Keratinocyte (primary cell): ENCODE measurements around the gene EDN2.

Experiments
- EZH2 ChIP-seq: IDR thresholded peaks from one replicate; pipeline ENCODE4 v1.6.1; 2012; ENCODE audit warnings: inconsistent platforms, mild to moderate bottlenecking, low read length, moderate library complexity
- TF ChIP-seq, protein P1 (sequence below), 3 experiments: IDR thresholded peaks in 1 of 3; conservative IDR thresholded peaks in 1 of 3; optimal IDR thresholded peaks in 1 of 3; 2 replicates in 2 of 3; 3 replicates in 1 of 3; pipeline versions ENCODE3 to v1.5.1; 2011; ENCODE audit warnings: low read length in 3 of 3, mild to moderate bottlenecking in 3 of 3, moderate library complexity in 2 of 3, control low read depth in 1 of 3, inconsistent platforms in 1 of 3; ENCODE audit not compliant: insufficient read depth in 2 of 3; ENCODE audit errors: extremely low read depth in 1 of 3

DNA sequence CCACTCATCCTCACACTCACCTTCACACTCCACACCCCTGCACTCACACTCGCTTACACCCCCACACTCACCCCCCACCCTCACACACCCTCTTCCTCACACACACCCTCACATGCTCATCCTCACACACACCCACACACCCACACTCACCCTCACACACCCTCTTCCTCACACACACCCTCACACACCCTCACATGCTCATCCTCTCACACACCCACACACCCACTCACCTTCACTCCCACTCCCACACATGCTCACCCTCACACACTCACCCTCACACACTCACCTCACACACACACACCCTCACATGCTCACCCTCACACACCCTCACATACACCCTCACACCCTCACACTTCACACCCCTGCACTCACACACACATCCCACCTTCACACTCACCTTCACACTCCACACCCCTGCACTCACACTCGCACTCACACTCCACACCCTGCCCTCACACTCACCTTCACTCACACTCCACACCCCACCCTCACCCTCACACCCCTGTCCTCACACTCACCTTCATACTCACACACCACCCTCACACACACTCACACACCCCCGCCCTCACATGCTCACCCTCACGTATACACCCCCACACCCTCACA, 42.6 kb upstream of the EDN2 start:
- no peak for TF ChIP-seq EZH2
- TF ChIP-seq, protein P1, sequence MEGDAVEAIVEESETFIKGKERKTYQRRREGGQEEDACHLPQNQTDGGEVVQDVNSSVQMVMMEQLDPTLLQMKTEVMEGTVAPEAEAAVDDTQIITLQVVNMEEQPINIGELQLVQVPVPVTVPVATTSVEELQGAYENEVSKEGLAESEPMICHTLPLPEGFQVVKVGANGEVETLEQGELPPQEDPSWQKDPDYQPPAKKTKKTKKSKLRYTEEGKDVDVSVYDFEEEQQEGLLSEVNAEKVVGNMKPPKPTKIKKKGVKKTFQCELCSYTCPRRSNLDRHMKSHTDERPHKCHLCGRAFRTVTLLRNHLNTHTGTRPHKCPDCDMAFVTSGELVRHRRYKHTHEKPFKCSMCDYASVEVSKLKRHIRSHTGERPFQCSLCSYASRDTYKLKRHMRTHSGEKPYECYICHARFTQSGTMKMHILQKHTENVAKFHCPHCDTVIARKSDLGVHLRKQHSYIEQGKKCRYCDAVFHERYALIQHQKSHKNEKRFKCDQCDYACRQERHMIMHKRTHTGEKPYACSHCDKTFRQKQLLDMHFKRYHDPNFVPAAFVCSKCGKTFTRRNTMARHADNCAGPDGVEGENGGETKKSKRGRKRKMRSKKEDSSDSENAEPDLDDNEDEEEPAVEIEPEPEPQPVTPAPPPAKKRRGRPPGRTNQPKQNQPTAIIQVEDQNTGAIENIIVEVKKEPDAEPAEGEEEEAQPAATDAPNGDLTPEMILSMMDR (optimal IDR thresholded peaks at IDR 0.05 in 1 of 3, IDR thresholded peaks at IDR 0.05 in 1 of 3, conservative IDR thresholded peaks at IDR 0.05 in 1 of 3; ENCODE audit: extremely low read depth in 1 of 3, insufficient read depth in 2 of 3, low read length in 3 of 3): no peak
